GM19463 (cell line): ENCODE results near the gene PIBF1.
"Not testable (repeated sequence)": the region's sequence is repeated elsewhere in the genome, so short reads cannot be mapped to it uniquely, and the experiment has no call there.

Experiments
- ATAC-seq: cut with Tn5 transposase; IDR thresholded peaks from one replicate; pipeline ENCODE4 v1.9.1; 2021; ENCODE audit warnings: mild to moderate bottlenecking, moderate library complexity; ENCODE audit not compliant: unreplicated experiment

PIBF1 gene

GRCh38 chr13:72781451-72782439 lies at the start of gene PIBF1, which contains the start of gene DIS3:
Gene PIBF1 (plus strand): TSS chr13:72782133. CDS start chr13:72783470, 1,337 bp downstream.
Gene DIS3 (minus strand): TSS chr13:72781900. CDS start chr13:72781832, 68 bp downstream.
- peak; percentile 95 for ATAC-seq

GRCh38 chr13:72737033-72737432 lies 44.9 kb upstream of the PIBF1 start:
- ATAC-seq = no peak

DNA sequence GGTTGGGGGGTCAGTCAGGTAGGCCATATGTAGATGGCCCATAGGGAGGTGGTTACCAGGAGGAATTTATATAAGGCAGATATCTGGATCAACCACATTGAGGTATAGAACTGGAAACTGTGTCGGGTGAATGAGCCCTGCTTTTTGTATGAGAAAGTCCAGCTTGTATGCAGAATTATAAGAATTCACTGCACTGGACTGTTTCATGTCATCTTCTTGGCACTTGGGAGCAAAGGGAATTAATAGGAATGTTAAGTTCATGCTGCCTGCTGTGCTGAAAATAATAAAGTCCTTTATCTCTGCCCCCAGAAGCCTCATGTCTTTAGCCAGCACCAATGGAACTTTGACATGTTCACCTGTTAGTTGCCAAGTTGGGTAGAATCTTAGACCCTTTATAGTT lies 41.9 kb upstream of the PIBF1 start:
- no peak for ATAC-seq

DNA sequence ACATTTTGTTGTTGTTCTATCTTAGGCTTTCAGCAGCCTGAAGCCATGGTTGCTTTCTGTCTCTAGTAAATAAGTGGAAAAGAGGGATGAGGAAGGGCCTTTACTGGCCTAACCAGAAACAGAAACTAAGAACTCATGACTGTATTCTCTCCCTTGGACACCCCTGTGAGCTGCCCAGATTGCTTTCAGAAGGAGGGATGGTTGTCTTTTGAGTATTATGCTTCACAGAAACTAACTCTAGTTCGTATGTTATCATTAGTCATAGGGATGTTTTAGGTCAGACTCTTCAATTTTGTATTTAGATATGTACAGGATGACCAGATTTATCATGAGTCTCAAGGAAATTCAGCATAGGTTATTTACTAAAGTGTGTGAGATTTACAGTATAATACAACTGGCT lies 36.7 kb upstream of the PIBF1 start:
- ATAC-seq = peak; percentile 65

DNA sequence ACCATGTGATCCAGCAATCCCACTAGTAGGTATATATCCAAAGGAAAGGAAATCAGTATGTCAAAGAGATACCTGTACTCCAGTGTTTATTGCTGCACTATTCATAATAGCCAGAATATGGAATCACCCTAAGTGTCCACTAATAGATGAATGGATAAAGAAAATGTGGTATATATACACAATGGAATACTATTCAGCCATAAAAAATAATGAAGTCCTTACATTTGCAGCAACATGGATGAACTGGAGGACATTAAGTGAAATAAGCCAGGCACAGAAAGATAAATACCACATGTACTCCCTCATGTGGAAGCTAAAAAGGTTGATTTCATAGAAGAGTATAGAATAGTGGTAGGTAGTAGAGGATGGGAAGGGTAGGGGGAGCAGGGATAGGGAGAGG lies 30.7 kb upstream of the PIBF1 start:
- ATAC-seq = no peak

GRCh38 chr13:72754111-72754510 lies 27.8 kb upstream of the PIBF1 start:
- no peak for ATAC-seq

DNA sequence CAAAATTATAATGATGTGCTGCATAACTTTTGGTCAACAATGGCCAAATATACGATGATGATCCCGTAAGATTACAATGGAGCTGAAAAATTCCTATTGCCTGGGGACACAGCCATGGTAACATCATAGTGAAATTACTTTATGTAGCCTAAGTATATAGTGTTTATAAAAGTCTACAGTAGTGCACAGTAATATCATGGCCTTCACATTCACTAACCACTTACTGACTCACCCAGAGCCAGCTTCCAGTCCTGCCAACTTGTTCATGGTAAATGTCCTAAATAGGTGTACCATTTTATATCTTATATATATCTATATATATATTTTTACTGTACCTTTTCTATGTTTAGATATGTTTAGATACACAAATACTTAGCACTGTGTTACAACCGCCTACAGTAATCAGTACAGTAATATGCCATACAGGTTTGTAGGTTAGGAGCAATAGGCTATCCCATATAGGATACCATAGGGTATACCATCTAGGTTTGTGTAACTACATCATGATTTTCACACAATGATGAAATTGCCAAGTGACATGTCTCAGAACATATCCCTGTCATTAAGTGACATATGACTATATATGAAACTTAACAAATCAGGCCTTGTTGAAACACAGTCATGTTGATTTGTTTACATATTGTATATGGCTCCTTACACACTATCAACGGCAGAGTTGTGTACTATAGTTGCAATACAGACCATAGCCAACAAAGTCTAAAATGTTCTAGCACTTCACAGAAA lies 24.0 kb upstream of the PIBF1 start:
- ATAC-seq = no peak

DNA sequence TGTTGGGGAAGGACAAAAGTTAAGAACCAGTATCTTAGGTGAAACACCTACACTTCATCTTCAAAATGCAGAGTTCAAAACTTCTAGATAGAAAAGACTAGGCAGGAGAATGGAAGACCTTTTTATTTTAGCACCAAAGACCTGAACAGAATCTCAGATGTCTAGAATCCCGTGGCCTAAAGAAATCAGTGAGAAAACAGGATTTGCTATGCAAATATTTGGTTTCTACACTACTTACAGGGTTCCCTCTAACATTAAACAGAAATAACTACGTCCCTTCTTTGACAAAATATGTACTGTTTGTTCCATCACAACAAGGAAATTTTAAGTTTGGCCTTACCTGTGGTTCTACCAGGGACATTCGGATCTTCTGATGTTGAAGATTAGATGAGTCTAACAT lies 21.7 kb upstream of the PIBF1 start:
- no peak for ATAC-seq

GRCh38 chr13:72763411-72763810 lies 18.5 kb upstream of the PIBF1 start:
- no peak for ATAC-seq

DNA sequence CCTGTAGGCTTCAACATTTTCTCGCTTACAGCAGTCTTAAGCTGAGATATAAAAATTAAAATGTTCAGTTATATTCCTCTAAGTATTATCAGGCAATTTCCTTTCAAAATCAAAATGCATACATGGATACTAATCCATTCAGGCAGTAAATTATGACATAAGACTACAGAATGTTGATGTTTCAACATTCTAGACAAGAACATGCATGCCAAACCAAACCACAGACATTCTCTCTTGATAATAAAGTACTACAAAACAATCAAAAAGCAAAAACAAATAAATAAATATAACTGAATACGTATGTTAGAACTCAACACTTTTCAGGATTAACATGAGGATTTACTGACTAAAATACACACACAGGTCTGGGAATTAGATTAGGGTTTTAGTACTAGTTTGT lies 7.9 kb upstream of the PIBF1 start:
- no peak for ATAC-seq

DNA sequence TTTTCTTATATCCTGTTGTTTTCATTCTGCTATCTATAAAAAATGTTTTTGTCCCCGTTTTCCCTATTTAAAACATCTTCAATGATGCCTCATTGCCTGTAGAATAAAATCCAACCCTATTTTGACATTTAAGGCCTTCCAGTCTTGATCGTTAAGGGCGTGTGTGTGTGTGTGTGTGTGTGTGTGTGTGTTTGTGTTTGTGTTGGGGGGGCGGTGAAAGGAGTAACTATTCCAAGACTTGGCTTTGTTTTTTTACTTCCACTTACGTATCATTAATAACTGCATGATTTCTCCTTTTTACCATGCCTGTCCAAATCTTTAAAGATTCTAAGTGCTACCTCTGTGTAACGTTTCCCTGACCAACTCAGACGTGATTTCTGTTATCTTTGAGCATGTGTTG lies 784 bp downstream of the PIBF1 start:
- ATAC-seq = no peak

- ATAC-seq = not testable (repeated sequence)
Observed at GRCh38 chr13:72784679-72785078, 2.7 kb downstream of the PIBF1 start.

GRCh38 chr13:72788831-72789230 lies 6.9 kb downstream of the PIBF1 start:
- no peak for ATAC-seq

- ATAC-seq = no peak
Observed at GRCh38 chr13:72792640-72793039, 10.7 kb downstream of the PIBF1 start.

- no peak for ATAC-seq
Observed at GRCh38 chr13:72798817-72799216, 16.9 kb downstream of the PIBF1 start.

GRCh38 chr13:72804301-72804700 lies 22.4 kb downstream of the PIBF1 start:
- ATAC-seq = no peak

DNA sequence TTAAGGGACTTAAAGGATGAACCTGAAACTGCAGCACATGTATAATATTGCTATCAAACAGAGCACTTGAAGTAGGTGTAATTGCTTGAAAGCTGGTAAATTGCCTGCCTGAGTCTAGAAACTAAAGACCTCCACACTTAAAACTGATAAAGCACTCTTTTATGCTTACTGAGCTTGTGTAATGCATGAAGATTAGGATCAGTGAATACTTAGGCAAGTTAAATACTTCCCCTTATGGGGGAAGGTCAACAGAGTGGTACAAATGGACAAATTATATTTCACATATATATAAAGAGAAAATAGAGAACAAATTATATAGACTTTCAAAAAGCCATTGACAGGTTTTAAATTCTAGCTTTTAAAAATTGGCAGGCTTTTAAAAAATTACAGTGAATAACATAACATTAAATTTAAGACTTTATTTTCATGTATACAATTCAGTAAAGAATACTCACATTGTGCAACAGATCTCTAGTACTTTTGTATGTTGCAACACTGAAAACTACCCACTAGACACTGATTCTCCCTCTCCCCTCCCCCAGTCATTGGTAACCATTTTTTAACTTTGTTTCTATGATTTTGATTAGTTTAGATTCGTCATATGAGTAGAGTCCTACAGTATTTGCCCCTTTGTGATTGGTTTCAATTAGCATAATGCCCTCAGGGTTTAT lies 23.9 kb downstream of the PIBF1 start:
- no peak for ATAC-seq

GRCh38 chr13:72806514-72806913 lies 24.6 kb downstream of the PIBF1 start:
- ATAC-seq = not testable (repeated sequence)

GRCh38 chr13:72808917-72809500 lies 27.1 kb downstream of the PIBF1 start:
- no peak for ATAC-seq

GRCh38 chr13:72820156-72820897 lies 38.4 kb downstream of the PIBF1 start:
- ATAC-seq = no peak
